ENCODE measurements around the gene MYPOP.
A peak's percentile ranks its signal among the peaks of the same experiment; 100 is the strongest.

MYPOP gene

DNA sequence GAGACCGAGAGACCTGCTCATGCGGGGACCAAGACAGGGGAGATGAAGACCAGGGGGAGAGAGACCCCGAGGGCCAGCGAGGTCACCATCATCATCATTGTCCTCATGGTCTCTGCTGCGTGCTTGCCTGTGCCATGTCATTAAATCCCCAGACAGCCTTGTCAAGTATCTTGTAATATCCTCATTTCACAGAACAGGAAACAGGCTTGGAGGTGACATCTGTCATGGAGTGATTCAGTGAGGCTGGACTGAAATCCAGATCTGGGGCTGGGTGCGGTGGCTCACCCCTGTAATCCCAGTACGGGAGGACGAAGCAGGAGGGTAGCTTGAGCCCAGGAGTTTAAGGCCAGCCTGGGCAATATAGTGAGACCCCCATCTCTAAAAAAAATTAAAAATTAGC, 18.0 kb upstream of the MYPOP start:
- no peak for TF ChIP-seq POLR2A (IDR thresholded peaks at IDR 0.05; ENCODE audit: low read length)
- no peak for TF ChIP-seq GATA1 (IDR thresholded peaks at IDR 0.05; ENCODE audit: low read depth, low read length)
- DNase-seq, result no peak

DNA sequence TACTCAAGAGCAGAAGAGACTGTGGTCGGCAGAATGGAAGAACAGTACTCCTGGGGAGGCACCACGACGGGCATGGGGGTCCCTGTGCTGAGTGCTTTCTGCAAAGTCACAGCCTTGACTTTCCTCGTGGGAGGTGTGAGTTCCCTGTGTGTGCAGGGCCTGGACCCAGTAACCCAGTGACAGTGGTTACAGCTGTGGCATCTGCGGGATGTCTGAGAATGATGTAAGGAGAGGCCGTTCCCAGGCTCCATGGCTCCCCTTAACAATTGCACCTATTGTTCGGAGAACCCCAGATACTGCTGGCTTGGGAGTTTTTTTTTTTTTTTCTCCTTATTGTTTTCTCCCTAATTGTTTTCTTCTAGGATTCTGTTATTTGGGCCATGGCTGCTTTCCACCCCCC, 17.3 kb upstream of the MYPOP start:
- TF ChIP-seq GATA1 (IDR thresholded peaks at IDR 0.05; ENCODE audit: low read depth, low read length) (no peak), POLR2A (IDR thresholded peaks at IDR 0.05; ENCODE audit: low read length) (no peak)
- no peak for DNase-seq

DNA sequence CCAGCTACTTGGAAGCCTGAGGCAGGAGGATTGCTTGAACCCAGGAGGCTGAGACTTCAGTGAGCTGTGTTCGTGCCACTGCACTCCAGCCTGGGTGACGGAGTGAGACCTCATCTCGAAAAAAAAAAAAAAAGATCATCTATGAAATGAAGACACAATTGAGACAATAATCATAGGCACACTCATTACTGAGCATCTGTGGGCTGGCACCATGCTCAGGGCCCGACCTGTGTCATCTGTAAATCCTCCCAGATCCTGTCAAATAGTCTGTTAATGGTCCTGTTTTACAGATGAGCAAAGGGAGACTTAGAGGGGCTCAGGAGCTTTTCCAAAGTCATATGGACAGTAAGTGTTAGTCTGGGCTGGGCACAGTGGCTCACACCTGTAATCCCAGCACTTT, 16.3 kb upstream of the MYPOP start:
- TF ChIP-seq GATA1 (IDR thresholded peaks at IDR 0.05; ENCODE audit: low read depth, low read length) (no peak), POLR2A (IDR thresholded peaks at IDR 0.05; ENCODE audit: low read length) (no peak)
- DNase-seq, result no peak

DNA sequence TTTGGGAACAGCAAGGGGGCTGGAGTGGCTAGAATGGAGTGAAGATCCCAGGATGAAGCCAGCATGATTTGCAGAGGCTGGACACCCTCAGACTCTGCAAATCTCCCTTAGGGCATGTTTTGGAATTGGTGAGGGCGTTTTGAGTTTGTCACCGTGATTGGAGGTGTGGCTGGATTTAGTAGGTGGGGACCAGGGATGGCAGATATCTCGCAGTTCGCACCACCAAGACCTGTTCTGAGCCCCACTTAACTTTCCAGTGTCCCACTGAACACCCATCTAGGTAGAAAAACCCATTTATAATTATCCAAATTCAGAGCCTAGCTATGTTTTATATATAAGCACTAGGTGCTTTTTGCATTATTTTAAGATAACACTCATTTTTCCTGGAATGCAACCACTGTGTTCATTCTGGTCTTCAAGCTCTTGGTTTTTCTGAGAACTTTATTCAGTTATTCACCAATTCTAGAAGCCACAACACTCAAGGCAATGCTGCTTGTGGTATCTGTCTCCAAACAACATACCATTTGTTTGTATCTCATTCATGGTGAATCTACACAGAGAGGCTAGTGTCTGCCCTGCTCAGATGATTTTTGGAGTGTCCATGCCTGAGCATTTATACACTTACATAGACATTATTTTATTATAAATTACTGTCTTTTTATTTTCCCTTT, 15.1 kb upstream of the MYPOP start:
- TF ChIP-seq POLR2A (IDR thresholded peaks at IDR 0.05; ENCODE audit: low read length) (no peak), GATA1 (IDR thresholded peaks at IDR 0.05; ENCODE audit: low read depth, low read length) (no peak)

DNA sequence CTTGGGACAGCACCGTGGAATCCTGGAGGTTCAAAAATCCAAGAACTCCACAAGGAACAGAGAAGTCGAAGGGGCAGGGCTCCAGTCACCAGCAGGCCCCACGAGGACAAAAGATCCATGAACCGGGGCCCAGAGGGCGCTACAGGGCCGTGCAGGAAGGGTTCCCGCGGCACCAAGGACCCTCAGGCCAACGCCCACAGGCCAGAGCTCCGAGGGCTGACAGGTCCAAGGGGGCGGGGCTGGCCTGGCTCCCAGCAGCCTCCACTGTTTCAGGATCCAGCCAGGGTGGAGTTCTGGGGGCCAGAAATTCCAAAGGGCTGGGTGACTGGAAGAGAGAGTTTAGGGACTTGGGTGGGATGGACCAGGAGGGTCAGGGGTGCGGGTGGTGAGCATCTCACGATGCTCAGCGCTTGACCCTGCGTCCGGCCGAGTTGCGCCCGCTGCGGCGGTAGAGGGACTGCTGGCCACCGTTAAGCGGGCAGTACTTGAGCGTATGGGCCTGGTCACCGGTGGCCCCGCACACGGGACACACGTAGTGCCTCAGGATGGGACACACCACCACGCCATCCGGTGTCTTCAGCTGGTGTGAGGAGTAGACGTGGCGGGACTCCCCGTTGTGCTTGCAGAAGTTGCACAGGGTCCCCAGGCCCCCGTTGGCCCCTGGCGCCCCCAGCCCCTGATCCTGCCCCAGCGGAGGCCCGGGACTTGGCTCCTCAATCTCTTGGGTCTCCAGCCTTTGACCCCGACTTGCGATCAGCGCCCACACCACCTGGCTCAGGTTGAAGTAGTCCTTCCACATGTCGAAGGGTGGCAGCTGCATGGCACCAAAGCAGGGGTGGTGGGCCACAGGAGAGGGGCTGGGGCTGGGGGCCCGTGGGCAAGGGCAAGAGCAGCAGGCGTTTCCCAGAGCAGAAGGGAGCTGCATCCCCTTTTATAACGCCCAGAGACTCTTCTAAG, 11.7 kb upstream of the MYPOP start, which contains the start of gene NANOS2:
Gene NANOS2 (minus strand): TSS at position 905 of the 957 bp plus-strand sequence. CDS start 85 bp downstream, at position 820.
- peak; percentile 16 to 28 for DNase-seq

More for the DNA sequence above, 15.1 kb upstream of the MYPOP start:
- DNase-seq, result no peak

DNA sequence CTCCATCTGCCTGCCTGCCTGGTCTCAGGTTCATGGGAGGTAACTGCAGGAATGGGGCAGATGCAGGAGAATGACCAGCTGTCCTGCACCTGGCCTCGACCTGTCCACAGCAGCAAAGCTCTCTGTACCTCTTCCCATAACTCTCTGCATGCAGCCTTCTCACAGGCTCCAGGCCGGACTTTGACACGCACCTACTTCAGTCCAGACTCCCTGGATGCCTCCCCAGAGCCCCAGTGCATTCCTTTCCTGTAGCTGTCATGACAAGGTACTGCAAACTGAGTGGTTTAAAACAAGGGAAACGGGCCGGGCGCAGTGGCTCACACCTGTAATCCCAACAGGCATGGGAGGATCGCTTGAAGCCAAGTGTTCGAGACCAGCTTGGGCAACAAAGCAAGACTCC, 8.9 kb upstream of the MYPOP start:
- no peak for TF ChIP-seq GATA1 (IDR thresholded peaks at IDR 0.05; ENCODE audit: low read depth, low read length)
- TF ChIP-seq POLR2A (IDR thresholded peaks at IDR 0.05; ENCODE audit: low read length), result no peak
- DNase-seq, result no peak

More for the DNA sequence above, 11.7 kb upstream of the MYPOP start, which contains the start of gene NANOS2:
- TF ChIP-seq GATA1 (IDR thresholded peaks at IDR 0.05; ENCODE audit: low read depth, low read length) (no peak), POLR2A (IDR thresholded peaks at IDR 0.05; ENCODE audit: low read length) (no peak)

DNA sequence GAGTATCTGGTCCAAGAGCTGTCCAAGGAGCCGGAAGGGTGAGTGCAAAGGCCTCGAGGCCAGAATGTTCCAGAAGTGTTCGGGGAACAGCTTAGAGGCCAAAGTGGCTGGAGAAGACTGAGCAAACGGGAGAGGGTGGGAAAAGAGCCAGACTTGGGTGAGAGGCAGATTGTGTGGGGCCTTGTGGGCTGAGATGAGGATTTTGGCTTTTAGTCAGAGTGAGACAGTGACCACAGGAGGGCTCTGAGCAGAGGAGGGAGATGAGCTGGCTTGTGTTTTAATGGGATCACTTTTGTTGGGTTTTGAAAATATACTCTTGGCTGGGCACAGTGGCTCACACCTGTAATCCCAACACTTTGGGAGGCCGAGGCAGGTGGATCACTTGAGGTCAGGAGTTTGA, 6.5 kb upstream of the MYPOP start:
- DNase-seq, result no peak
- TF ChIP-seq GATA1 (IDR thresholded peaks at IDR 0.05; ENCODE audit: low read depth, low read length) (no peak), POLR2A (IDR thresholded peaks at IDR 0.05; ENCODE audit: low read length) (no peak)

DNA sequence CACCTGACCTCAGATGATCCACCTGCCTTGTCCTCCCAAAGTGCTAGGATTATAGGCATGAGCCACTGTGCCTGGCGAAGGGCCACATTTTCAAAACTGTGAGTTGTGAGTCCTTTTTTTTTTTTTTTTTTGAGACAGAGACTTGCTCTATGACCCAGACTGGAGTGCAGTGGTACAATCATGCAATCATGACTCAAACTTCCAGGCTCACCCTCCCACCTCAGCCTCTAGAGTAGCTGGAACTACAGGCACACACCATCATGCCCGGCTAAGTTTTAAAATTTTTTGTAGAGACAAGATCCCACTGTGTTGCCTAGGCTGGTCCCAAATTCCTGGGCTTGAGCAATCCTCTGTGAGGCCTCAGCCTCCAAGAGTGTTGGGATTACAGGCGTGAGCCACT, 3.8 kb upstream of the MYPOP start:
- TF ChIP-seq GATA1 (IDR thresholded peaks at IDR 0.05; ENCODE audit: low read depth, low read length) (no peak), POLR2A (IDR thresholded peaks at IDR 0.05; ENCODE audit: low read length) (no peak)
- no peak for DNase-seq

DNA sequence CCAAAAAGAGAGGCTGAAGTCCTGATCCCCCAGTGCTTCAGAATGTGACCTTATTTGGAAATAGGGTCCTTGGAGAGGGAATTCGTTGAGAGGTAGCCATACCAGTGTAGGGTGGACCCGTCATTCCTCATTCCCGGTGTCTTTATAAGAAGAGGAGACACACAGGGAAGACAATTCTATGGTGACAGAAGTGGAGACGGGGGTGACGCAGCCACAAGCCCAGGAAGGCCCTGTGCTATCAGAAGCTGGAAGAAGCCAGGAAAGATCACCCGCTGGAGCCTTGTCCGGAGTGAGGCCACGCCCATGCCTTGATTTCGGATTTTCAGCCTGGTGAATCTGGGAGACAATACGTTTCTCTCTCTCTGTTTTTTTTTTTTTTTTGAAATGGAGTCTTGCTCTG, 2.6 kb upstream of the MYPOP start:
- TF ChIP-seq POLR2A (IDR thresholded peaks at IDR 0.05; ENCODE audit: low read length), result no peak
- DNase-seq, result no peak

DNA sequence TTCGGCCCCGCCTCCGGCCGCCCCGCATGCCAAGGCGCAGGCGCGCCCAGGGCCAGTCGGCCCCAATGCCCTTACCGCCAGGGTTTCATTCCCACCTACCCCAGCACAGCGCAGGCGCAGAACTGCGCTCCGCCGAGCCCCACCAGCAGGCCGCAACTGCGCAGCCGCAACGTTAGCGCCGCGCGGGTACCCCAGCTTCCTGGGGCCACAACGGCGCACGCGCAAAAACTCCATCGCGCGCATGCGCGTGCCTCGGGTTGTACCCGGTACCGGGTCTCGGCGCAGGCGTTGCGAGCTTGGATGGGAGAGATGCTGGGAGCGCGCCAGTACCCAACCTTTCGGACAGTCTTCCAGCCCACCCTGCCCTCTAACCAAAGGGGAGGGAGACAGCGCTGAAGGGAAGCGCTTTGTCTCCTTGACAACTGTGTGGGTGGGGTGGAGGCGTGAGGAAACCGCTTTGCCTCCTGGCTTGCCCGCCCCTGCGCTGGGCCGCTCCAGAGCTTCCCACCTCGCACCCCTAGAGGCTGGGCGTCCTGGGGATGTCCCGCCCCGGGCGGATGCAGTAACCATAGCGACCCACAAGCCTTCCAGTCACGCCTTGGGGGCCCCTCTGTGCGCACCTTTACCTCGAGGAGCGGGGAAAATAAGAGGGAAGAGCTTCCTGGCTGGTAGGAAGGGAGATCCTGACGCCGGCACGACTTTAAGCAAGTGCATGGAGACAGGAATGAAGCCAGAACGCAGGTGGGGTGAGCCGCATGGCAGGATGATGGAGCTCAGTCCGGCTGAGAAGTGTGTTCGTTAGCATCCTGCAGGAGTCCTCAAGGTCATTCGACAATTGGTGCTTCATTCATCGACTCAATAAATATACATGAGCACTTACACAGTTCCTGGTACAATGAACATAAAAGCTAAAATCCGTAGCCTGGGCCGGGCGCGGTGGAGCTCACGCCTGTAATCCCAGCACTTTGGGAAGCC, 525 bp upstream of the MYPOP start:
- peak; percentile 97 to 99 for DNase-seq
- no peak for TF ChIP-seq GATA1 (IDR thresholded peaks at IDR 0.05; ENCODE audit: low read depth, low read length)
- TF ChIP-seq POLR2A (IDR thresholded peaks at IDR 0.05; ENCODE audit: low read length), result peak; percentile 87

DNA sequence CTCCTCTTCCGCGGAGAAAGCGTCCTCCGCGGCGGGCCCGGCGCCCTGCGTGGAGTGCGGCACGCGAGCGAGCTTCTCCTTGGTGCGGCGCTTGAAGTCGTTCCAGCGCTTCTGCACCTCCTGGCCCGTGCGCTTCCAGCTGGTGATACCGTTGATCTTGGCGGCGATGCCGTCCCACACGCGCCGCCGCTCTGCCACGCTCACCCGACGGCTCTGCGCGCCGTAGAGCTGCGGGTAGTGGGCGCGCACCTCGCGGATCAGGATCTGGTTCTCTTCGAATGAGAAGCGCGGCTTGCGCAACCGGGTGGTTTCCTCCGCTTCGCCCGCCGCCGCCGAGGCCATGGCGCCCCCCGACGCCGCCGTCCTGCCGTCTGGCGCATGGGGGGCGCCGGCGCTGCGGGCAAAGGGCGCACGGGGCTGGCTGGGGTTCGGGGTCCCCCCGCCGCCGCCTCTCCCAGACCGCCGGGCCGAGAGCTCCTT, 941 bp downstream of the MYPOP start:
- DNase-seq, result peak; percentile 46 to 52
- TF ChIP-seq GATA1 (IDR thresholded peaks at IDR 0.05; ENCODE audit: low read depth, low read length) (no peak), POLR2A (IDR thresholded peaks at IDR 0.05; ENCODE audit: low read length) (no peak)

DNA sequence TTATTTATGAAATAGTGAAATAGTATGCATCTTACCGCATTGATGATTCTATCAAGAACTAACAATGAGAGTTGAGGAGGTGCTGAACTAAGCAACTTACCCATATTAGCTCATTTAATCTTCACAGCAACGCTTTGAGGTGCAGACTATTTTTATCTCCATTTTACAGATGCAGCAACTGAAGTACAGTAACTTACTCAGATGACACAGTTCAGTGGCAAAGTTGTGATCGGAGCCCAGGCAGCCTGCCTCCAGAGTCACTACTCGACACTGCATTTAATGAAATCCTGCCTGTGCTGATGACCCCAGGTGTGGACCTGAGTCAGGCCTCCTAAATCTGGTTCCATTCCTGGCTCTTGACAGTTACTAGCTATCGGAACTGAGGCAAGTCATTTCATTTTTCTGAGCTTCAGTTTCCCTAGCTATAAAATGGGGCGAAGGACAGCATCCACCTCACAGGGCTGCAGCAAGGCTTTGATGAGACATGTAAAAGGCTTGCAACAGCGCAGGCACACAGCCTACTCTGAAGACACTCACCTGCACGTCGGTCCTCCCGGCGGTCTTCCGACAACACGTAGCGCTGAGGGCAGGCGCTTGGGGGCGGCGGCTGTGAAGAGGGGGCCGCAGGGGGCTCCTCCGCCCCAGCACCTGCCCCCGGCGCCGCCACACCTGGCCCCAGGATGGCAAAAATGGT, 1.5 kb downstream of the MYPOP start:
- TF ChIP-seq GATA1 (IDR thresholded peaks at IDR 0.05; ENCODE audit: low read depth, low read length) (no peak), POLR2A (IDR thresholded peaks at IDR 0.05; ENCODE audit: low read length) (no peak)
- DNase-seq, result peak; percentile 31 to 56

All from erythroblast (primary cell).